NB4 (cell line): ENCODE measurements around the gene SCAMP1.

Source experiments
- DNase-seq: peaks from one replicate; pipeline ENCODE4 v3.0.0; 2010; ENCODE audit warnings: low read depth
- H3K4me3 ChIP-seq: one replicate; pipeline ENCODE4 v1.5.1; 2011; ENCODE audit warnings: mild to moderate bottlenecking, low read depth, low read length, moderate library complexity
- CTCF ChIP-seq: IDR thresholded peaks from one replicate; pipeline ENCODE4 v1.5.1; 2012; ENCODE audit warnings: low read depth, low read length
- MAX ChIP-seq: IDR thresholded peaks from 2 replicates; pipeline ENCODE4 v1.6.1; 2011; ENCODE audit warnings: low read depth, low read length
- MYC ChIP-seq: IDR thresholded peaks from 2 replicates; pipeline ENCODE4 v1.6.1; 2011; ENCODE audit warnings: low read depth, low read length
- POLR2A ChIP-seq: IDR thresholded peaks from 2 replicates; pipeline ENCODE4 v1.6.1; 2011; ENCODE audit warnings: mild to moderate bottlenecking; ENCODE audit not compliant: insufficient read length; ENCODE audit errors: extremely low read depth

SCAMP1 gene

GRCh38 chr5:78503958-78504653 lies 143.7 kb downstream of the SCAMP1 start:
- TF ChIP-seq POLR2A (no peak), CTCF (no peak), MAX (no peak), MYC (no peak)
- DNase-seq = no peak
- no peak overlapping the region for H3K4me3 ChIP-seq

- no peak overlapping the region for H3K4me3 ChIP-seq
- DNase-seq = no peak
These were observed 144.6 kb downstream of the SCAMP1 start for GRCh38 chr5:78504704-78505677.

GRCh38 chr5:78505860-78506259 lies 145.4 kb downstream of the SCAMP1 start:
- H3K4me3 ChIP-seq = no peak overlapping the region
- no peak for TF ChIP-seq MYC
- no peak for TF ChIP-seq POLR2A
- DNase-seq = no peak

More at GRCh38 chr5:78504704-78505677, 144.6 kb downstream of the SCAMP1 start:
- TF ChIP-seq MYC (no peak), POLR2A (no peak), MAX (no peak), CTCF (no peak)

- TF ChIP-seq CTCF (no peak), MYC (no peak), MAX (no peak), POLR2A (no peak)
- no peak overlapping the region for H3K4me3 ChIP-seq
- no peak for DNase-seq
These were observed 146.0 kb downstream of the SCAMP1 start for GRCh38 chr5:78506261-78507024.

GRCh38 chr5:78507531-78507930 lies 147.1 kb downstream of the SCAMP1 start:
- no peak overlapping the region for H3K4me3 ChIP-seq
- TF ChIP-seq MAX (no peak), MYC (no peak), POLR2A (no peak), CTCF (no peak)
- no peak for DNase-seq
